ENCODE measurements around the gene SECTM1.
A peak's percentile ranks its signal among the peaks of the same experiment; 100 is the strongest.

SECTM1 gene

GRCh38 chr17:82354804-82355308, 21.3 kb upstream of the SECTM1 start:
- no peak for TF ChIP-seq CTCF (conservative IDR thresholded peaks at IDR 0.05; ENCODE audit: low read depth, low read length)
- no peak overlapping the region for H3K27ac ChIP-seq

GRCh38 chr17:82353484-82353883, 19.9 kb upstream of the SECTM1 start:
- Histone ChIP-seq H3K4me3 (IDR thresholded peaks at IDR 0.05; ENCODE audit: insufficient read depth, low read depth, low read length) (no peak overlapping the region), H3K4me1 (ENCODE audit: low read depth, poor library complexity, severe bottlenecking) (peaks cover 91% of the 10 kb centered on the region), H3K79me2 (ENCODE audit: insufficient read depth, low read depth) (no peaks in the 10 kb centered on the region)

More at GRCh38 chr17:82354804-82355308, 21.3 kb upstream of the SECTM1 start:
- Histone ChIP-seq H3K4me3 (IDR thresholded peaks at IDR 0.05; ENCODE audit: insufficient read depth, low read depth, low read length) (no peak overlapping the region), H3K4me1 (ENCODE audit: low read depth, poor library complexity, severe bottlenecking) (peaks cover 87% of the 10 kb centered on the region), H4K20me1 (ENCODE audit: insufficient read depth) (no peaks in the 10 kb centered on the region), H3K36me3 (ENCODE audit: insufficient read depth) (no peaks in the 10 kb centered on the region), H3K9ac (no peak overlapping the region), H3K27me3 (ENCODE audit: insufficient read depth, low read depth) (no peaks in the 10 kb centered on the region; the same call in 1 of the 2 replicates), H2AFZ (ENCODE audit: low read depth) (no peak overlapping the region), H3K79me2 (ENCODE audit: insufficient read depth, low read depth) (no peaks in the 10 kb centered on the region), H3K4me2 (no peak overlapping the region)

GRCh38 chr17:82351713-82352488, 18.3 kb upstream of the SECTM1 start:
- H3K27ac ChIP-seq, result peak overlapping the region; percentile 91
- H3K27me3 ChIP-seq (ENCODE audit: insufficient read depth, low read depth), result no peaks in the 10 kb centered on the region
- peak; percentile 97 for TF ChIP-seq CTCF (conservative IDR thresholded peaks at IDR 0.05; ENCODE audit: low read depth, low read length)
- no peaks in the 10 kb centered on the region for H3K79me2 ChIP-seq (ENCODE audit: insufficient read depth, low read depth)
- H4K20me1 ChIP-seq (ENCODE audit: insufficient read depth), result no peaks in the 10 kb centered on the region
- no peaks in the 10 kb centered on the region for H3K36me3 ChIP-seq (ENCODE audit: insufficient read depth)
- no peak overlapping the region for H3K4me3 ChIP-seq (IDR thresholded peaks at IDR 0.05; ENCODE audit: insufficient read depth, low read depth, low read length)
- peak overlapping the region; percentile 58; the same call in 1 of the 2 replicates for H3K9ac ChIP-seq
- peak overlapping the region; percentile 71 for H2AFZ ChIP-seq (ENCODE audit: low read depth)
- peak overlapping the region; percentile 90 for H3K4me2 ChIP-seq
- H3K4me1 ChIP-seq (ENCODE audit: low read depth, poor library complexity, severe bottlenecking), result peaks cover 82% of the 10 kb centered on the region

More at GRCh38 chr17:82353484-82353883, 19.9 kb upstream of the SECTM1 start:
- no peak overlapping the region for H3K27ac ChIP-seq
- TF ChIP-seq CTCF (conservative IDR thresholded peaks at IDR 0.05; ENCODE audit: low read depth, low read length), result no peak
- H3K36me3 ChIP-seq (ENCODE audit: insufficient read depth), result no peaks in the 10 kb centered on the region
- H3K9ac ChIP-seq, result no peak overlapping the region
- H2AFZ ChIP-seq (ENCODE audit: low read depth), result no peak overlapping the region
- H3K27me3 ChIP-seq (ENCODE audit: insufficient read depth, low read depth), result no peaks in the 10 kb centered on the region
- no peak overlapping the region for H3K4me2 ChIP-seq
- H4K20me1 ChIP-seq (ENCODE audit: insufficient read depth), result no peaks in the 10 kb centered on the region

- Histone ChIP-seq H4K20me1 (ENCODE audit: insufficient read depth) (no peaks in the 10 kb centered on the region), H2AFZ (ENCODE audit: low read depth) (peak overlapping the region; percentile 71), H3K4me3 (IDR thresholded peaks at IDR 0.05; ENCODE audit: insufficient read depth, low read depth, low read length) (no peak overlapping the region), H3K4me1 (ENCODE audit: low read depth, poor library complexity, severe bottlenecking) (peaks cover 75% of the 10 kb centered on the region), H3K27ac (peak overlapping the region; percentile 91), H3K36me3 (ENCODE audit: insufficient read depth) (no peaks in the 10 kb centered on the region), H3K79me2 (ENCODE audit: insufficient read depth, low read depth) (no peaks in the 10 kb centered on the region), H3K9ac (peak overlapping the region; percentile 58; the same call in 1 of the 2 replicates), H3K4me2 (peak overlapping the region; percentile 90), H3K27me3 (ENCODE audit: insufficient read depth, low read depth) (no peaks in the 10 kb centered on the region)
- no peak for TF ChIP-seq CTCF (conservative IDR thresholded peaks at IDR 0.05; ENCODE audit: low read depth, low read length)
Observed at GRCh38 chr17:82351254-82351712, 17.7 kb upstream of the SECTM1 start.

Measured in KMS-11 (cell line).